CD4-positive, alpha-beta T cell (primary cell): ENCODE measurements around the gene SDC1. TPM values are rescaled to one million over a fixed set of nuclear protein-coding genes. Genes with fewer than 3 reads are reported as not detected.

Experiments used
- ATAC-seq: fragments of 200-7000 bp; cut with Tn5 transposase; one replicate; pipeline ENCODE4 v1.10.0; 2022; ENCODE audit warnings: mild to moderate bottlenecking; ENCODE audit not compliant: poor library complexity
- CTCF ChIA-PET: fragments of 350-600 bp; sonication (Branson Sonifier 250); formaldehyde crosslinking; loops from one replicate; lab custom pipeline; 2021; ENCODE audit warnings: antibody characterized with exemption, inconsistent platforms; lab: Charles Lee
- POLR2A ChIA-PET: fragments of 350-600 bp; sonication (Branson Sonifier 250); formaldehyde crosslinking; loops from one replicate; lab custom pipeline; 2021; ENCODE audit warnings: antibody characterized with exemption, inconsistent platforms; lab: Charles Lee
- DNase-seq, 14 experiments: peaks; one replicate each; pipeline ENCODE4 v3.0.0-alpha.2; 2013 to 2020; ENCODE audit warnings: mixed read lengths in 2 of 14
- H3K27ac ChIP-seq, 2 donors: one replicate each; pipeline versions ENCODE4 v1.5.1 to v1.7.0; 2013; ENCODE audit warnings: low read length in 2 of 2, low read depth in 1 of 2, mild to moderate bottlenecking in 1 of 2
- H3K27me3 ChIP-seq, 2 experiments: 1 replicate in 1 of 2; 2 replicates in 1 of 2; pipeline versions ENCODE4 v1.6.1 to v1.7.0; 2013; ENCODE audit warnings: low read length in 2 of 2, control low read depth in 1 of 2, mild to moderate bottlenecking in 1 of 2, moderate library complexity in 1 of 2; ENCODE audit not compliant: insufficient read depth in 2 of 2, control insufficient read depth in 1 of 2
- H3K36me3 ChIP-seq: one replicate; pipeline ENCODE4 v1.6.1; 2013; ENCODE audit warnings: low read length, control low read depth; ENCODE audit not compliant: insufficient read depth
- H3K4me1 ChIP-seq: one replicate; pipeline ENCODE4 v1.6.1; 2013; ENCODE audit warnings: low read length, control low read depth; ENCODE audit not compliant: insufficient read depth
- H3K4me3 ChIP-seq: one replicate; pipeline ENCODE4 v1.5.1; 2013; ENCODE audit warnings: mild to moderate bottlenecking, low read length, moderate library complexity
- H3K9me3 ChIP-seq, 2 experiments: 1 replicate in 1 of 2; 2 replicates in 1 of 2; pipeline versions ENCODE4 v1.6.1 to v1.7.0; 2013; ENCODE audit warnings: low read length in 2 of 2, mild to moderate bottlenecking in 2 of 2, control low read depth in 1 of 2, moderate library complexity in 1 of 2; ENCODE audit not compliant: control insufficient read depth in 1 of 2, insufficient read depth in 1 of 2
- H3K27ac Mint-ChIP-seq: one replicate; pipeline ENCODE4 v1.8.0; 2020; ENCODE audit warnings: mixed read lengths
- H3K27me3 Mint-ChIP-seq: one replicate; pipeline ENCODE4 v1.8.0; 2021; ENCODE audit warnings: mixed read lengths
- H3K36me3 Mint-ChIP-seq: one replicate; pipeline ENCODE4 v1.8.0; 2021; ENCODE audit warnings: low read depth, mixed read lengths
- H3K4me1 Mint-ChIP-seq: one replicate; pipeline ENCODE4 v1.8.0; 2021; ENCODE audit warnings: low read depth, mixed read lengths
- H3K4me3 Mint-ChIP-seq: one replicate; pipeline ENCODE4 v1.8.0; 2020; ENCODE audit warnings: mild to moderate bottlenecking, mixed read lengths
- H3K9me3 Mint-ChIP-seq: one replicate; pipeline ENCODE4 v1.8.0; 2020; ENCODE audit warnings: mixed read lengths
- intact Hi-C, 2 experiments: fragments of 100-400 bp; cut with DNase I in 1 of 2; cut with micrococcal nuclease in 1 of 2; formaldehyde crosslinking; loops; one replicate each; pipeline versions ENCODE4 v1.15.1 to v1.9.0; 2023 to 2025; cut with DNase I, micrococcal nuclease
- total RNA-seq, 174 experiments: library from RNA in 2 of 174; stranded (reverse) in 2 of 174; gene quantifications; one replicate each; pipeline ENCODE4 v1.2.3 and lab custom pipeline; 2021 to 2026
- TF ChIP-seq, protein P1 (sequence below): fragments of 200-600 bp; IDR thresholded peaks from one replicate; pipeline ENCODE4 v1.8.0; 2022; ENCODE audit warnings: antibody characterized with exemption, mild to moderate bottlenecking

The SDC1 gene
- total RNA-seq, 2 experiments from 2014 or later: not detected

DNA sequence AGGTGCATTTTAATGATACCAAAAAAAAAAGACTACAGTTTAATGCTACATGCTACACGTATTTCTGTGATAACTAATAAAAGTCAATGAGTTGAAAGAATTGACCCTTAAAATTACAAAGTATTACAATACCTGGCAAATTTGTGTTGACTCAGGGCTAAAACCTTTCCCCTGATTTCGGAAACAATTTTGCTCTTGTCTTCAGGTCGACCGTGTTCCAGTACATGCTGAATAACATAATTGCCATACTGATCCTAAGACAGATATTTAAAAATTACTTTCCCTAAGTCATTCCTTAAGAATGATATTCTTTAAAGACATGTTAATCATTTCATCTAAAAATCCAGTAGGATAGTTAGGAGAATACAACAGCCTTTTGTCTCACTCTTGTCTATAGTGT is 29.8 kb upstream of the SDC1 start:
- Histone ChIP-seq H3K27me3 (no peaks in the 10 kb centered on the region), H3K36me3 (peaks cover 75% of the 10 kb centered on the region), H3K27ac (no peak overlapping the region), H3K4me1 (no peaks in the 10 kb centered on the region), H3K4me3 (no peak overlapping the region), H3K9me3 (no peaks in the 10 kb centered on the region)
- Mint-ChIP-seq H3K27me3 (no peaks in the 10 kb centered on the region), H3K27ac (no peak overlapping the region), H3K9me3 (no peaks in the 10 kb centered on the region), H3K36me3 (peaks cover 81% of the 10 kb centered on the region), H3K4me3 (no peak overlapping the region), H3K4me1 (no peaks in the 10 kb centered on the region)
- ChIA-PET POLR2A (no interaction called here), CTCF (no interaction called here)
- TF ChIP-seq, protein P1, sequence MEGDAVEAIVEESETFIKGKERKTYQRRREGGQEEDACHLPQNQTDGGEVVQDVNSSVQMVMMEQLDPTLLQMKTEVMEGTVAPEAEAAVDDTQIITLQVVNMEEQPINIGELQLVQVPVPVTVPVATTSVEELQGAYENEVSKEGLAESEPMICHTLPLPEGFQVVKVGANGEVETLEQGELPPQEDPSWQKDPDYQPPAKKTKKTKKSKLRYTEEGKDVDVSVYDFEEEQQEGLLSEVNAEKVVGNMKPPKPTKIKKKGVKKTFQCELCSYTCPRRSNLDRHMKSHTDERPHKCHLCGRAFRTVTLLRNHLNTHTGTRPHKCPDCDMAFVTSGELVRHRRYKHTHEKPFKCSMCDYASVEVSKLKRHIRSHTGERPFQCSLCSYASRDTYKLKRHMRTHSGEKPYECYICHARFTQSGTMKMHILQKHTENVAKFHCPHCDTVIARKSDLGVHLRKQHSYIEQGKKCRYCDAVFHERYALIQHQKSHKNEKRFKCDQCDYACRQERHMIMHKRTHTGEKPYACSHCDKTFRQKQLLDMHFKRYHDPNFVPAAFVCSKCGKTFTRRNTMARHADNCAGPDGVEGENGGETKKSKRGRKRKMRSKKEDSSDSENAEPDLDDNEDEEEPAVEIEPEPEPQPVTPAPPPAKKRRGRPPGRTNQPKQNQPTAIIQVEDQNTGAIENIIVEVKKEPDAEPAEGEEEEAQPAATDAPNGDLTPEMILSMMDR: no peak
- DNase-seq: no peak
- intact Hi-C loops: loop anchor here in 1 of 2 experiments (5.0 to 10.0 kb wide), 3 partner anchors 33 to 390 kb away; no protein-coding TSS in a partner anchor
- no peak for ATAC-seq

DNA sequence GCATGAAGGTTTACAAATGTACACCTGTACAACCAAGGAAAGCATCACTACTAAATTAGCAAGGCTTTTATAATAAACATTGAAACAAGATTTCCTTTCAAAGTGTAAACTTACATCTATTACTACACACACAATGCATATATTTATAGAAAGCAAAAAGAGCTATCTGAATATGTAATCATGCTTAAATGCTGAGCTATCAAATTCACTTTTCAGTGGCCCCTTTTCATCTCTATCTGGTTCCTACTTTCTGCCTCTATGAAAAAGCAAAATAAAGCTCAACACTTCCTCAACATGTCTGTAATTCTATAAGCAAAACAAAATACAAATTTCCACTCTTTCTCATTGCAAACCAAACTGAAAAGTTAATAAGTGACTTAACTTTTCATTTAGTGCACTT is 25.5 kb upstream of the SDC1 start:
- Histone ChIP-seq H3K9me3 (peaks cover 0 to 4% of the 10 kb centered on the region in 2 experiments), H3K4me3 (no peak overlapping the region), H3K27me3 (no peaks in the 10 kb centered on the region), H3K27ac (no peak overlapping the region), H3K36me3 (peaks cover 58% of the 10 kb centered on the region), H3K4me1 (no peaks in the 10 kb centered on the region)
- Mint-ChIP-seq H3K36me3 (peaks cover 82% of the 10 kb centered on the region), H3K27me3 (no peaks in the 10 kb centered on the region), H3K4me1 (no peaks in the 10 kb centered on the region), H3K4me3 (no peak overlapping the region), H3K9me3 (no peaks in the 10 kb centered on the region), H3K27ac (no peak overlapping the region)
- no peak for ATAC-seq
- DNase-seq: no peak
- intact Hi-C loops: loop anchor here in 1 of 2 experiments (5.0 to 10.0 kb wide), 3 partner anchors 37 to 394 kb away; no protein-coding TSS in a partner anchor
- POLR2A ChIA-PET: no interaction called here
- TF ChIP-seq, protein P1: no peak
- CTCF ChIA-PET: no interaction called here

DNA sequence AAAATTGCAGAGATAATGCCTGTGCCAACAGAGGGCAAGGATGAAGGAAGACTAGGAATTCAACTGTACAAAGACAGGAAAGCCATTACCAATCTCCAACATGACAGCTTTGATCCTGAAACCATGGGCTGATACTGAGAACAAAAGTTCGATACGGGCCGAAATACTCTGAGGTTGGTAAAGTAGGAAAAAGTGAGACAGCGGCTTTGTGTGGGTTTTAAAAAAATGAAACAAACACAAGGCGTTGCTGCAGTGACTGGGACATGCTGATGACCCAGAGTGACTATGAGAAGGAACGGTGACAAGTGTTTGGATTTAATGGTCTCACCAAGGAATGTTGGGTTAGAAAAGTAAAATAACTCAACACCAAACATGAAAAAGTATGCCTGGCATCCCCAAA is 24.2 kb upstream of the SDC1 start:
- Histone ChIP-seq H3K27me3 (no peaks in the 10 kb centered on the region), H3K27ac (no peak overlapping the region), H3K4me1 (no peaks in the 10 kb centered on the region), H3K36me3 (peaks cover 46% of the 10 kb centered on the region), H3K4me3 (no peak overlapping the region), H3K9me3 (peaks cover 0 to 4% of the 10 kb centered on the region in 2 experiments)
- ChIA-PET POLR2A (no interaction called here), CTCF (no interaction called here)
- intact Hi-C loops: no loop called here
- H3K4me3 Mint-ChIP-seq: no peak overlapping the region
- no peaks in the 10 kb centered on the region for H3K9me3 Mint-ChIP-seq
- H3K4me1 Mint-ChIP-seq: no peaks in the 10 kb centered on the region
- TF ChIP-seq, protein P1: no peak
- ATAC-seq: no peak
- H3K27ac Mint-ChIP-seq: peak overlapping the region; percentile 48
- H3K27me3 Mint-ChIP-seq: no peaks in the 10 kb centered on the region
- no peak for DNase-seq
- H3K36me3 Mint-ChIP-seq: peaks cover 69% of the 10 kb centered on the region
